B cell (primary cell): ENCODE results near the gene HLCS. TPM values are rescaled to one million over a fixed set of nuclear protein-coding genes. Genes with fewer than 3 reads are reported as not detected.

Source experiments
- ATAC-seq: fragments of 200-7000 bp; cut with Tn5 transposase; one replicate; pipeline ENCODE4 v1.10.0; 2021; ENCODE audit warnings: low read depth, mild to moderate bottlenecking, moderate number of reproducible peaks, moderate library complexity
- CTCF ChIA-PET: fragments of 350-600 bp; sonication (Branson Sonifier 250); formaldehyde crosslinking; loops from one replicate; lab custom pipeline; 2021; ENCODE audit warnings: antibody characterized with exemption, inconsistent platforms; lab: Charles Lee
- POLR2A ChIA-PET: fragments of 350-600 bp; sonication (Branson Sonifier 250); formaldehyde crosslinking; loops from one replicate; lab custom pipeline; 2021; ENCODE audit warnings: antibody characterized with exemption; lab: Charles Lee
- DNase-seq: peaks from one replicate; pipeline ENCODE4 v3.0.0; 2013
- H2AFZ ChIP-seq: 2 replicates; pipeline ENCODE4 v1.6.1; 2012; ENCODE audit warnings: mild to moderate bottlenecking, low read depth, low read length; ENCODE audit not compliant: insufficient read depth, poor library complexity, severe bottlenecking
- H3K27ac ChIP-seq, 2 donors: 1 replicate in 1 of 2; 2 replicates in 1 of 2; pipeline ENCODE4 v1.5.1; 2012 to 2013; ENCODE audit warnings: low read length in 2 of 2, mild to moderate bottlenecking in 2 of 2, moderate library complexity in 1 of 2
- H3K27me3 ChIP-seq, 4 experiments: fragments of 200-600 bp in 1 of 4; sonication (generic) in 1 of 4; replicated peaks in 1 of 4; 1 replicate in 2 of 4; 2 replicates in 2 of 4; pipeline versions ENCODE4 v1.6.1 to v1.7.0; 2013 to 2016; ENCODE audit warnings: low read length in 3 of 4, mild to moderate bottlenecking in 2 of 4, mixed read lengths in 1 of 4, moderate library complexity in 1 of 4; ENCODE audit not compliant: insufficient read depth in 4 of 4, control insufficient read depth in 3 of 4; ENCODE audit errors: control extremely low read depth in 1 of 4
- H3K36me3 ChIP-seq, 2 experiments: replicated peaks in 1 of 2; 1 replicate in 1 of 2; 2 replicates in 1 of 2; pipeline versions ENCODE4 v1.6.1 to v1.7.1; 2013; ENCODE audit warnings: low read length in 1 of 2; ENCODE audit not compliant: insufficient read depth in 2 of 2, control insufficient read depth in 1 of 2; ENCODE audit errors: control extremely low read depth in 1 of 2, extremely low read depth in 1 of 2
- H3K4me1 ChIP-seq, 2 donors: fragments of 200-600 bp in 1 of 2; sonication (generic) in 1 of 2; 1 replicate in 1 of 2; 2 replicates in 1 of 2; pipeline versions ENCODE4 v1.5.1 to v1.6.1; 2013 to 2017; ENCODE audit warnings: low read length in 2 of 2; ENCODE audit not compliant: control insufficient read depth in 2 of 2, insufficient read depth in 2 of 2
- H3K4me2 ChIP-seq: replicated peaks from 2 replicates; pipeline ENCODE3; 2012; ENCODE audit warnings: mild to moderate bottlenecking, low read depth, low read length; ENCODE audit not compliant: poor library complexity, severe bottlenecking
- H3K4me3 ChIP-seq, 5 experiments: fragments of 200-600 bp in 1 of 5; sonication (generic) in 1 of 5; 1 replicate in 3 of 5; 2 replicates in 2 of 5; pipeline versions ENCODE4 v1.5.1 to v1.7.0; 2011 to 2016; ENCODE audit warnings: low read length in 4 of 5, mild to moderate bottlenecking in 4 of 5, low read depth in 2 of 5, control low read depth in 1 of 5, moderate library complexity in 1 of 5; ENCODE audit not compliant: insufficient read depth in 1 of 5; ENCODE audit errors: control extremely low read depth in 1 of 5, extremely low read depth in 1 of 5
- H3K79me2 ChIP-seq: fragments of 200-600 bp; sonication (generic); one replicate; pipeline ENCODE4 v1.6.0; 2016; ENCODE audit warnings: low read length; ENCODE audit not compliant: control insufficient read depth, insufficient read depth
- H3K9ac ChIP-seq: fragments of 200-600 bp; sonication (generic); 2 replicates; pipeline ENCODE4 v1.6.1; 2017; ENCODE audit warnings: mild to moderate bottlenecking, low read length, moderate library complexity
- H3K9me3 ChIP-seq, 3 donors: one replicate each; pipeline versions ENCODE4 v1.6.1 to v1.7.1; 2013; ENCODE audit warnings: low read length in 2 of 3; ENCODE audit not compliant: control insufficient read depth in 2 of 3, insufficient read depth in 1 of 3; ENCODE audit errors: control extremely low read depth in 1 of 3
- H4K20me1 ChIP-seq: 2 replicates; pipeline ENCODE4 v1.6.0; 2012; ENCODE audit warnings: mild to moderate bottlenecking, low read length; ENCODE audit not compliant: insufficient read depth, control insufficient read depth, poor library complexity, severe bottlenecking
- H3K27ac Mint-ChIP-seq: one replicate; pipeline ENCODE4 v1.8.0; 2021; ENCODE audit warnings: mixed read lengths
- H3K27me3 Mint-ChIP-seq: one replicate; pipeline ENCODE4 v1.8.0; 2021; ENCODE audit warnings: mixed read lengths
- H3K4me1 Mint-ChIP-seq: one replicate; pipeline ENCODE4 v1.8.0; 2021; ENCODE audit warnings: mixed read lengths
- H3K4me3 Mint-ChIP-seq: one replicate; pipeline ENCODE4 v1.8.0; 2021; ENCODE audit warnings: mixed read lengths
- H3K9me3 Mint-ChIP-seq: one replicate; pipeline ENCODE4 v1.8.0; 2022; ENCODE audit warnings: mixed read lengths; ENCODE audit not compliant: insufficient read depth
- EZH2 ChIP-seq: IDR thresholded peaks from 2 replicates; pipeline ENCODE4 v1.6.1; 2012; ENCODE audit warnings: borderline replicate concordance, low read depth, mild to moderate bottlenecking, moderate library complexity, low read length; ENCODE audit not compliant: insufficient read depth, poor library complexity, severe bottlenecking
- WGBS: methylation state at CpG from one replicate; pipeline ENCODE4 v1.1.5; 2013; ENCODE audit warnings: missing lambda C conversion rate; ENCODE audit not compliant: insufficient coverage; 5-methylcytosine and 5-hydroxymethylcytosine counted together
- intact Hi-C: fragments of 100-400 bp; cut with micrococcal nuclease; formaldehyde crosslinking; loops from one replicate; pipeline ENCODE4 v1.10.0; 2022
- polyA plus RNA-seq: library from polyadenylated mRNA; depleted of rRNA; stranded (reverse); fragments of >200 nt; gene quantifications from 2 replicates; pipeline ENCODE4 v1.2.3, GENCODE V29; 2012
- total RNA-seq, 2 donors: library from RNA; stranded (reverse); fragments of 120-200 nt in 1 of 2; gene quantifications; 1 replicate in 1 of 2; 2 replicates in 1 of 2; pipeline versions ENCODE4 v1.2.3 to v1.2.4, GENCODE V29; 2013 to 2022
- TF ChIP-seq, protein P1 (sequence below): fragments of 200-600 bp; IDR thresholded peaks from one replicate; pipeline ENCODE4 v1.8.0; 2022; ENCODE audit warnings: antibody characterized with exemption, mild to moderate bottlenecking

Gene HLCS
- total and polyA plus RNA-seq, 2 donors (not counting 1 experiment from before 2014, with no cell fraction given), result 4.4 to 14.7 TPM

DNA sequence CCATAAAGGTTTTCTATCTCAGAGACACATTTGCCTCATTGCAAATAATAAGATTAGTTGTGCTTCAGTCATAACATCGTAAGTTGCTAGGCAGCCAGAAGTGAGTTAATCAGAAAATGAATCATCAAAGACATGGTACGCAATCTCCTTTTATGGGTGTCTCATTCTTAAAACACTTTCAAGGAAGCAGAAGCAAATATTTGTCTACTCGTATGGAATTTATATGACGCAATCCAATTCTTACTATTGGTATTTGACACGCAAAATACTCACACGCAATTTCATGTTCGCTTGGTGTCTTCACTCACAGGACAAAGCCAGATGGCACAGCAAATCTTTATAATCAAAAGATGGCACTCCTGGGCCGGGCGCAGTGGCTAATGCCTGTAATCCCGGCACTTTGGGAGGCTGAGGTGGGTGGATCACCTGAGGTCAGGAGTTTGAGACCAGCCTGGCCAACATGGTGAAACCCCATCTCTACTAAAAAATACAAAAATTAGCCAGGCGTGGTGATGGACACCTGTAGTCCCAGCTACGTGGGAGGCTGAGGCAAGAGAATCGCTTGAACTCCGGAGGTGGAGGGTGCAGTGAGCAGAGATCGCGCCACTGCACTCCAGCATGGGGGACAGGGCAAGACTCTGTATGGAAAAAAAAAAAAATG, 56.4 kb downstream of the HLCS start:
- Histone ChIP-seq H2AFZ (no peak overlapping the region), H3K4me1 (no peaks in the 10 kb centered on the region), H3K27ac (no peak overlapping the region), H3K27me3 (no peaks in the 10 kb centered on the region), H3K9me3 (no peaks in the 10 kb centered on the region), H3K79me2 (no peaks in the 10 kb centered on the region), H3K4me2 (no peak overlapping the region), H3K36me3 (no peaks in the 10 kb centered on the region), H3K4me3 (no peak overlapping the region), H3K9ac (no peak overlapping the region), H4K20me1 (no peaks in the 10 kb centered on the region)
- 88% methylated on average over 11 of the region's 16 CpGs for WGBS
- intact Hi-C loops, result no loop called here
- no peak overlapping the region for H3K27ac Mint-ChIP-seq
- ATAC-seq (no peak), DNase-seq (no peak)
- POLR2A ChIA-PET, result no interaction called here
- no peaks in the 10 kb centered on the region for H3K27me3 Mint-ChIP-seq
- CTCF ChIA-PET, result no interaction called here
- no peaks in the 10 kb centered on the region for H3K4me1 Mint-ChIP-seq
- H3K9me3 Mint-ChIP-seq, result no peaks in the 10 kb centered on the region
- H3K4me3 Mint-ChIP-seq, result no peak overlapping the region
- TF ChIP-seq, protein P1, sequence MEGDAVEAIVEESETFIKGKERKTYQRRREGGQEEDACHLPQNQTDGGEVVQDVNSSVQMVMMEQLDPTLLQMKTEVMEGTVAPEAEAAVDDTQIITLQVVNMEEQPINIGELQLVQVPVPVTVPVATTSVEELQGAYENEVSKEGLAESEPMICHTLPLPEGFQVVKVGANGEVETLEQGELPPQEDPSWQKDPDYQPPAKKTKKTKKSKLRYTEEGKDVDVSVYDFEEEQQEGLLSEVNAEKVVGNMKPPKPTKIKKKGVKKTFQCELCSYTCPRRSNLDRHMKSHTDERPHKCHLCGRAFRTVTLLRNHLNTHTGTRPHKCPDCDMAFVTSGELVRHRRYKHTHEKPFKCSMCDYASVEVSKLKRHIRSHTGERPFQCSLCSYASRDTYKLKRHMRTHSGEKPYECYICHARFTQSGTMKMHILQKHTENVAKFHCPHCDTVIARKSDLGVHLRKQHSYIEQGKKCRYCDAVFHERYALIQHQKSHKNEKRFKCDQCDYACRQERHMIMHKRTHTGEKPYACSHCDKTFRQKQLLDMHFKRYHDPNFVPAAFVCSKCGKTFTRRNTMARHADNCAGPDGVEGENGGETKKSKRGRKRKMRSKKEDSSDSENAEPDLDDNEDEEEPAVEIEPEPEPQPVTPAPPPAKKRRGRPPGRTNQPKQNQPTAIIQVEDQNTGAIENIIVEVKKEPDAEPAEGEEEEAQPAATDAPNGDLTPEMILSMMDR, result no peak

DNA sequence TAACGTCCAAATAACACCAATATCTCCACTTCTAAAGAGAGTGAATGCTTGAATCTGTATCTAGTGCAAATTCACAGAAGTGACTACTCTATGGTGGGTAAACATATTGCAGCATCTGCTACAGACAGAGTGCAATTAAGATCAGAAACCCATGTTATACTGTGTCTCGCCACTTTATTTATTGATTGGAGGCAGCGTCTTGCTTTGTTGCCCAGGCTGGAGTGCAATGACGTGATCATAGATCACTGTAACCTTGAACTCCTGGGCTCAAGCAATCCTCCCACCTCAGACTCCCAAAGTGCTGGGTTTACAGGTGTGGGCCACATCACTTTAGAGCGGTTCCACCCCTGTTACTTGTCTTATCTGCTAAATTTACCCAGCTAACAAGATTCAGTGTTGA, 57.0 kb downstream of the HLCS start:
- Histone ChIP-seq H3K9me3 (no peaks in the 10 kb centered on the region), H3K36me3 (no peaks in the 10 kb centered on the region), H2AFZ (no peak overlapping the region), H3K4me1 (no peaks in the 10 kb centered on the region), H3K27me3 (no peaks in the 10 kb centered on the region), H3K4me3 (no peak overlapping the region), H3K79me2 (no peaks in the 10 kb centered on the region), H3K4me2 (no peak overlapping the region), H4K20me1 (no peaks in the 10 kb centered on the region), H3K27ac (no peak overlapping the region), H3K9ac (no peak overlapping the region)
- ChIA-PET CTCF (no interaction called here), POLR2A (no interaction called here)
- DNase-seq (no peak), ATAC-seq (no peak)
- Mint-ChIP-seq H3K27ac (no peak overlapping the region), H3K4me1 (no peaks in the 10 kb centered on the region), H3K9me3 (no peaks in the 10 kb centered on the region), H3K27me3 (no peaks in the 10 kb centered on the region), H3K4me3 (no peak overlapping the region)
- WGBS, result 90% methylated on average over 3 of the region's 5 CpGs
- intact Hi-C loops, result no loop called here
- TF ChIP-seq, protein P1, result no peak
- TF ChIP-seq EZH2, result no peak
